ENCODE results near the gene ZXDC. TPM values are rescaled to one million over a fixed set of nuclear protein-coding genes. Genes with fewer than 3 reads are reported as not detected.

The ZXDC gene
- total RNA-seq, 1 experiment from 2014 or later: 28.3 TPM

- Histone ChIP-seq H2BK5ac (ENCODE audit: insufficient read length, low read length) (no peak overlapping the region), H4K5ac (ENCODE audit: insufficient read length, low read depth, low read length) (no peak overlapping the region), H3K79me1 (ENCODE audit: insufficient read depth, low read depth, low read length, poor library complexity, severe bottlenecking) (peaks cover 7% of the 10 kb centered on the region), H2AFZ (ENCODE audit: low read length) (no peak overlapping the region), H3K14ac (ENCODE audit: insufficient read depth, low read length) (no peak overlapping the region), H2BK12ac (ENCODE audit: insufficient read length, low read depth, low read length) (no peak overlapping the region), H3K27ac (ENCODE audit: insufficient read length, low read depth, low read length) (no peak overlapping the region), H3K79me2 (ENCODE audit: insufficient read depth, low read length) (no peaks in the 10 kb centered on the region; the same call in 1 of the 2 replicates), H3K23me2 (ENCODE audit: insufficient read length, low read depth, low read length, poor library complexity, severe bottlenecking) (no peaks in the 10 kb centered on the region), H3K4me1 (ENCODE audit: insufficient read depth, low read length) (no peaks in the 10 kb centered on the region), H2AK5ac (ENCODE audit: insufficient read length, low read length) (no peak overlapping the region), H3T11ph (ENCODE audit: low read length) (no peak overlapping the region), H3K56ac (ENCODE audit: insufficient read length, low read depth, low read length) (no peak overlapping the region), H3K9ac (ENCODE audit: extremely low read depth, insufficient read length, low read length) (no peak overlapping the region), H2BK15ac (ENCODE audit: low read depth, low read length) (no peak overlapping the region), H3K4ac (ENCODE audit: low read depth, low read length) (no peak overlapping the region), H3K18ac (ENCODE audit: insufficient read length, low read depth, low read length) (no peak overlapping the region), H2BK120ac (ENCODE audit: low read depth, low read length, poor library complexity, severe bottlenecking) (no peak overlapping the region), H2BK20ac (ENCODE audit: low read depth, low read length, poor library complexity, severe bottlenecking) (no peak overlapping the region), H4K20me1 (ENCODE audit: control insufficient read depth, insufficient read depth, insufficient read length) (no peaks in the 10 kb centered on the region), H4K91ac (ENCODE audit: insufficient read length, low read depth, low read length) (no peak overlapping the region), H3K4me2 (ENCODE audit: insufficient read depth, insufficient read length, low read length) (no peak overlapping the region), H3K27me3 (ENCODE audit: insufficient read depth, low read length) (no peaks in the 10 kb centered on the region), H4K8ac (replicated peaks; ENCODE audit: insufficient read length, low read depth, low read length) (no peak overlapping the region), H3K9me3 (ENCODE audit: control insufficient read depth, low read depth, low read length) (no peaks in the 10 kb centered on the region), H3K23ac (ENCODE audit: insufficient read length, low read depth, low read length) (no peak overlapping the region)
- no peak for DNase-seq
- Mint-ChIP-seq H3K27me3 (ENCODE audit: low read depth) (no peaks in the 10 kb centered on the region), H3K9me3 (no peaks in the 10 kb centered on the region), H3K36me3 (ENCODE audit: insufficient read depth in 1 of 3, low read depth in 3 of 3) (peaks cover 42 to 90% (median 74%) of the 10 kb centered on the region in 3 experiments; a peak in 6 of 7 replicates), H3K4me3 (no peak overlapping the region), H3K27ac (no peak overlapping the region), H3K4me1 (no peaks in the 10 kb centered on the region)
- no CpG with 5 or more reads among the region's 2 CpGs for WGBS (ENCODE audit: extremely low coverage, insufficient read length, low lambda C conversion rate)
- no peak for TF ChIP-seq CTCF (conservative IDR thresholded peaks at IDR 0.05)
Measured at GRCh38 chr3:126463521-126463920, 12.2 kb downstream of the ZXDC start.
